HG03354 (cell line): ENCODE data around the gene DLGAP4.

ENCODE experiments used
- ATAC-seq: cut with Tn5 transposase; IDR thresholded peaks from one replicate; pipeline ENCODE4 v1.9.1; 2021; ENCODE audit warnings: mild to moderate bottlenecking; ENCODE audit not compliant: unreplicated experiment, poor library complexity, severe bottlenecking

DLGAP4 gene

DNA sequence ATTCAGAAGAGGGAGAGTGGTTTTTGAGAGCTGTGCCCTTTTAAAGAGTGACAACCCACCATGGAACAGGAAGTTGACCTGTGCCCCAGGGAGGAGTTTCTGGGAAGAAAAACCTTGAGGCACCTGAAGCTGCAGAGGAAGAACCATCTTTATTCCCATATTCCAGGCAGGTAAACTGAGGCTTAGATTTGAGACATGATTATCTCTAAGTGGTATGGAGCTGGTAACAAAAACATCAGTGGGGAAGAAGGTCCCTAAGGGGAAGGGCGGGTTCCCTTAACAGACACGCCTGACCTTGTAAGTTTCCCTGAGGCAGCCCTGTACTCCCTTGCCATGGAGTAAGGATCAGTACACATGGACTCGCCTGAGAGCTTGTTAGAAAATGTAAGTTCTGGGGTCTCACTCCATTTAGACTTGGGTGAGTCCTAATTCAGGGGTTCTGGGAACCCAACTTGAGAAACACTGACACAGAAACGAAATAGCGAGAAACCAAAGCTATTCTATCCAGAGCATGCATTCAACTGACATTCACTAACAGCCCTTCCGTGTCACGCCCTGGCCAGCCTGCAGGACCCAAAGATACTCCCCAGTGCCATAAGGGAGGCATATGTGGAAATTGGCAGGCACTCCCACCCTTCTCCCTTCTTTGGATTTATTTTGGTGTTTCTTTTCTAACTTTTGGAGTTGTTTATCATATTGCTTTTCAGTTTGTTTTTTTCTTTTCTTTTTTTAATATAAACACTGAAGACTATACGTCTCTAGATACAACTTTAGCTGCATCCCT, 90.9 kb downstream of the DLGAP4 start:
- ATAC-seq: no peak

DNA sequence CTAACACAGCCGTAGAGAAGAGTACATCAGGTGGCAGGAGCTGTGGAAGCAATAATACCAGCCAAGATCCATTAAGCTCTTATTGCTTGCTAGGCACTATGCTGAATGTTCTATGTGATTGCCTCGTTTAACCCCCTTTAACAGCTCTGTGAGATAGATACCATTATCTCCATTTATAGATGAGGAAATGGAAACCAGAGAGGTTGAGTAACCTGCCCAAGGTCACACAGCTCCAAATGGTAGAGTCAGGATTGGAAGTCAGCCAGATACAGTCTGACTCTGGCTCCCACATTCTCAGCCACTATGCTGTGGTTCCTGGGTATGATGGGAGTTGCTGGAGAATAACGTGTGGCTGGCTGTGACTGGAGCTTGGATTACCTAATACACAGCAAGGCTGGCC, 92.4 kb downstream of the DLGAP4 start:
- ATAC-seq: no peak

DNA sequence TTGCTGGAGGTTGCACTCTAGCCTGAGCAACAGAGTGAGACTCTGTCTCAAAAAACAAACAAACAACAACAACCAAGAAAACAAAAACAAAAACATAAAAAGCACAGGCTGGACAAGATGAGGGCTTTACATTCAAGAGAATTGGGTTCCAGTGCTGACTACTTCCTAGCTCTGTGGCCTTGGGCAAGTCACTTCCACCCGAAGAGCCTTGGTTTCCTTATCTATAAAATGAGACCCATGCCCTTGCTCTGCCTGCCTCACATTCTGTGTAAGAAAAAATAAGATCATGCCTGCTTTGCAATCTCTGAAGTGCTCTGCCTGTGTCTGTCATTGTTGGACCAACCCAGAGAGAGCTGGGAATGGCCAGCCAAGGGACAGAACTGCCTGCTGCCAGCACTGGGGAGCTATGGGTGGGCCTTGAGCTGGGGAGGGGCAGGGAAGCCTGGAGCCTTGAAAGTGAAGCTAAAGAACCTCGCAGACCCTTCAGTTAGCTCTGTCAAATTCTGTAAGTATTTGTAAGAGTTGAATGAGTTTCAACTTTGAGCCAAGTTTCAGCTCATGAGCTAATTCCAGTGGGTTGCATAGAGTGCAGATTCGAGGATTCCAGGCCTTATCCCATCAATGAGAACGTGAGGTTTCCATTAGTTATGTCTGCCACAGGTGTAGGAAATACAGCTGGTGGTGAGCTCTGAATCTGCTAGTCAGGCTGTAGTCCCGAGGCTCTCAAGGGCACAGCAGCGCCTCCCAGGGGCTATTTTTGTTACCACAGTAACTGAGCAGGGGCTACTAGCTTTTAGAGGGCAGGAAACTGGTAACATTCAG, 93.2 kb downstream of the DLGAP4 start:
- ATAC-seq: no peak

DNA sequence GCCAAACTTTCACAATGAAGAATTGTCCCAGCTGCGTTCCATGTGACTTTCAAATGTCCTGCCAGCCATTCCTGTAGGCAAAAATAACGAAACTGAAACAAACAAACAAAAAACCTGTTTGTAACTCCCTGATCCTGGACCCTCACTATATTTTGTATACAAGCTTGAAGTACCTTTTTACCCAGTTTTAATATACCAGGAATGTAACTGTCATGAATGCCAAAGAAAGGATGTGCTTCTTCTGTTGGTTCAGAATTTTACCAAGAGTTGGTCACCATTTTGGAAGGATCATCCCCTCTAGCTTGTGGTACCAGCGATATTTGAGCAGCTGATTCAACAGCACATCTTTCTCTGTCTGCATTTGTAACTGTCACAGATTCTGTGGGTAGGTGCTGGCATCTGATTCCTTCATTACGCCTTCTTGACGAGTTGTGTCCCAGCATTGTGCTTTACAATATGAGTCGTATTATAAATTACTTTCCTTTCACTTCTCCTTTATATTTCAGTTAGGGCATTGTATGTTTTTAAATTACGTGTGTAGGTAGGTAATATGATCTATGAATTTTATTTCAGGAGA, 93.9 kb downstream of the DLGAP4 start:
- ATAC-seq: no peak

DNA sequence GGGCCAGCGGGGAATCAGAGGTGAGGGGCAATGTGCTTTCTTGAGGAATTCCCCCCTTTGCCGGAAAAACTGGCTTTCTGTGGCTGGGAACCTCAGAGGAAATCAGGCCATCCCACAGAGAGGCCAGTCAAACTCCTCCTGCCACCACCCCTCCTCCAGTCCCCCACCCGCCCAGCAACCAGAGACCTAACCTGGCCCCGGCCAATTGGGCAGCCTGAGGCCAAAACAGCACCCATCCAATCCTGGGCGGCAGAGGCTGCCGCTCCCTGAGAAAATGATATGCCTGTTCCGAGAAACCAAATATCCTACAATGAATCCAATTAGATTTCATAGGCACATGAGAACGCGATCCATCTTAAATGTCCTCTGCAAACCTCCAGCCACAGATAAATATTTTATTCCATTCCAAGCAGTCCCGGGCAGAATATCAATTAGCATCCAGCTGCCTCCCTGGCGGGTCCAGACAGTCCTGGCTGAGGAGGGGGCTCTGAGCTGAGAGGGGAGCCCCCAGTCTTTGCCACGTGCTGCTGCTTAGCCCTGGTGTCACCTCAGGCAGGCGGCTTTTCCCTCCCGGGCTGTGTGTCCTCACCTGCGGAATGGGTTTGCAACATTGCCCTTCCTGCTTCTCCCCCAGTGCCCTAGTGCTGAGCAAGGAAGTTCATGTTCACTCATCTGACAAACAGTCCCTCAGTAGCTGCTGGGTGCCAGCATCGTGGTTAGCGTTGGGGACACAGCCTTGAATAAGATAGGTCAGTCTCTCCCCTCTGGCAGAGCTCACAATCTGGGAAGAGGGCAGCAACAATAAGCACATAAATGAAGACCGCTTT, 95.0 kb downstream of the DLGAP4 start:
- ATAC-seq: no peak

DNA sequence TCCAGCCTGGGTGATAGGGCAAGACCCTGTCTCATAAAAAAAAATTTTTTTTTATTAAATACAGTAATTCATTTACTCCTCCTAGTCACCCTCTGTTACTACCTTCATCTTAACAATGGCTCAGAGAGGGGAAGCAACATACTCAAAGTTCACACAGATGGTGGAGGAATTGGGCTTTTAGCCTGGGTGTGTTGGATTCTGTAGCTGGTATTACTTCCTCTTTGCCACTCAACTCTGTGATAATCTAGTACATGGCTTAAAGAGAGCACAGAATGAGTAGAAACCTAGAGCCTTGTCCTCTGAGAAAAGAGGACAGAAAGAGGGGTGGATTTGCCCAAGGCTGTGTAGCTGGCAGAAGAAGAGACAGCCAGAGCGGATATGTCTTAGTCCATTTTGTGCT, 96.6 kb downstream of the DLGAP4 start:
- ATAC-seq: no peak

DNA sequence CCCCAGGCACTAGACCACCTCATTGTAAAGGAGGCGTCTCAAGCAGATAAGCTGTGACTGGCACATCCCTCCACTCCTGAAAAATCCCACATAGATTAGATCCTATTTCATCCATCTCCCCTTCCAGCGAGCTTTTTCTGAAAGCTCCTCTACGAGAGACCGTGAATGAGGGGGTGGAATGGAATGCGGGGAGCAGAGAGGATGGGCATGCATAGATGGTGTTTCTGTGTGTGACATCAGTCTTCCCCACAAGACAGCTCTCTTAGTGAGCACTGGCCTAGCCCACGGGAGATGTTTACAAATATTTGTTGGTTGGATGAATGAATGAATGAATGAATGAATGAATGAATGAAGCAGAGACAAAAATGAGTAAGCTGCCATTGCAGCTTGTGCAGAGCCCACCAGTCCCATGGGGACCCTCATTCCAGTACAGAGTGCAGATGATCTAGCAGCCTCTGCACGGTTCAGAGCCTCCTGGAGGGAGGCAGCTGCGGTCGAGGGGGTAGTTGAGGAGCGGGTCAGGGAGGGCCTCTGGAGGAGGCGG, 98.4 kb downstream of the DLGAP4 start:
- ATAC-seq: no peak

DNA sequence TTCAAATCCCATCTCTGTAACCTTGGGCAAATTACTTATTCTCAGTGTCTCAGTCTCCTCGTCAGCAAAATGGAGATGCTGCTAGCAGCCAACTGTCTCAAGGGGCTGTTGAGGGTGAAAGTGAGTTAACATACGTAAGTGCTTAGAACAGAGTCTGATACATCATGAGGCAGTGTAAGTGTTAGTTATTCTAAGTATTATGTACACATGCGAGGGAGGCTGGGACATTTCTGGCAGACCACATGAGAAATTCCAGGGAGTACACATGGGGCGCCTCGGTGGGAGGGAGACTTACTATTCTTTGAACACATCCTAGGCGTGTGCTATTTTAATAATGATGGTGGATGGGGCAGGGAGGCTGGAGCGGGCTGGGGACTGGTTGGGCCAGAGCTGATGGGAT, 99.1 kb downstream of the DLGAP4 start:
- no peak for ATAC-seq

DNA sequence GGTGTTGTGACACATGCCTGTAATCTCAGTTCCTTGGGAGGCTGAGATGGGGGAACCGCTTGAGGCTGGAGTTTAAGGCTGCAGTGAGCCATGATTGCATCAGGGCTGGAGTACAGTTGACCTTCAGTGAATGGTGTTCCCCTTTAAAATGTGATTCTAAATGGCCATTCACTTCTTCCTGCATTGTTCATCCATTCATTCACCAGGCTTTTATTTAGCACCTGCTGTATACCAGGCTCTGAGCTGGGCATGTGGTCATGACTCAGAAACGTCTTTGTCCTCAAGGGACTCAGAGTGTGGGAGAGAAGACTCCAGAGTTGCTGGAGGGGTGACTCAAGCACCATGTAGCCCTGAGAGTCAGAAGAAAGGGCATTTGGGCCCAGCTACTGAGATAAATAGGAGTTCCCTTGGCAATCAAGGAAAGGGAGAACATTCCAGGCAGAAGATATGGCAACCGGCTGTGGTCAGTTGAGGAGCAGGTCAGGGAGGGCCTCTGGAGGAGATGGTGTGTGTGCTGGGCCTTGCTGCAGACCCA, 101.1 kb downstream of the DLGAP4 start:
- ATAC-seq: no peak

DNA sequence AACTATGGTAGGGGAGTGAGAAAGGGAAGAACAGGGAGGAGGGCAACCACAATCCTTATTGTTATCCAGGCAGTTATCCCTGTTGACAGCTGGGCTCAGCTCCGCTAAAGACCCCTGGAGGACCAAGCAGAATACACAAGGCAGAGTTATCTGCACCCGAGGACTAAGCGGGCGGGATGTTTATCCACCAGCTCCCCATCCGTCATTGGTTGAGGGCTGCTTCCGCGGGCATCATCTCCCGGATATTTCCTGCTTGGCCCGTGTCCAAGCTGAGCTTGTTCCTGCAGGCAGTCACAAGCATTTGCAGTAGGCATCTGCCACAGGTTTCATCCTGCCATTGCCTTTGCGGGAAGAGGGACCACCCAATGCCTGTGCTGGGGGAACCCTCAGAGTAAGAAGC, 102.1 kb downstream of the DLGAP4 start:
- ATAC-seq: no peak

DNA sequence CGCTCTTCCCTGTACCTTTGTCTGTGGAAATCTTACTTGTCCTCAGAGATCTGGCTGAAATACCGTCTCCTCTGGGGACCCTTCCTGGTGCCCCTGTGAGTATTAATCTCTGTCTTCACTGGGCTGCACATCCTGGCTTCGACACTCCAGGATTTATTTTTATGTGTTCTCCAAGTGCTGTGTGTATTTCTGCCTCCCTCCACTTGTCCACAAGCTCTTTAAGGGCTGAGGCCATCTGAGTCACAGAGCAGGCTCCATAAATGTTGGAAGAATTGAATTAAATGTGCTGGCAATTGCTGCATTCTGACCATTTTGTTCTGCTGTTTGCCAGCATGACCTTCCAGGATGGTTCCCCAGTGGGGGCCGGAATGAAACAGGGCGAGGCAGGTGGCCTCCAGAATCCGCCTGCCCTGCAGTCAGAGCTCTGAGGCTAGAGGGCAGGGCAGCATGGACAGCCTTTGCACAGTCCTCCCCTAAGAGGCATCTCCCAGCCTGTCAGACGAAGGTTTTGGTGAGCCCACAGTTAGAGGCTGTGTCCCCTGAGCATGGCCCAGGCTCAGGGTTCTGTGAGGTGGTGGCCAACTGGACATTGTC, 105.8 kb downstream of the DLGAP4 start:
- ATAC-seq: no peak

DNA sequence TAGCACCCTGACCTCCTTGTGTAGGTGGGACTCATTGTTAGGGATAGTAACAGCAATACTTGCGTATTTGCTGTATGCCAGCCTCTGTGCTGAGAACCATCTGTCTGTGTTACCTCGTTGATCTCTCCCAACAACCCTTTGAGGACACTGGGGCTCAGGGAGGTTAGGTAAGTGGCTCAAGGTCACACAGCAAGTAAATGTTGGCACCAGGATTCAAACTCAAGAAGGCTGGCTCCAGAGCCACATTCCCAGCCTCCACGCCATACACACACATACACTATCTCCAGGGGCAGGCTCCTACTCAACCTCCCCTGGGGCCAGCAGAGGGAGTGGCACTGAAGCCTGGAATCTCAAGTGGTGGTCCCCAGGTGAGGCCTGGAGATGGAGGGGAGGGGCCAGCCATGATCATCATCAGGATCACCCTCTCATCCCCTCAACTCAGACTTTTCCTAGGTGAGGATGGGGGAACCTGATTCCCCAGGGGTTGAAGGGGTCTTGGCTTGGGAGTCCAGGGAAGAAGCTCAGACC, 109.4 kb downstream of the DLGAP4 start:
- ATAC-seq: no peak

DNA sequence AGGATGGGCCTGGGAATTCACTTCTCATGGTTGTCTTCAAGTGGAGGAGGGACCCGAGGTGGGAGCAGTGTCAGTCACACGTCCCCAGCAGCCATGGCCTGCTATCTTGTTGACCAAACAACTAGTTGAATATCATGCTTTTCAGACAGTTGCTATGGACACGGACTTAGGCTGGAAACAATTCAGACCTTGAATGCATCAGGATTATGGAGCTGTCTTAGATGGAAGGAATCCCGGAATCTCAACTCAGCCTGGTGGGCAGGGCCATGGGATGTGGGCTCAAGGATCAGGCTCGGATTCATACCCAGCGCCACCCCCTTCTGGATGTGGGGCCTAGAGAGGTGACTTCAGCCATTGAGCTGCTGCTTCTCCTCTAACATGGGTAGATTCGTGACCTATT, 112.6 kb downstream of the DLGAP4 start:
- no peak for ATAC-seq

DNA sequence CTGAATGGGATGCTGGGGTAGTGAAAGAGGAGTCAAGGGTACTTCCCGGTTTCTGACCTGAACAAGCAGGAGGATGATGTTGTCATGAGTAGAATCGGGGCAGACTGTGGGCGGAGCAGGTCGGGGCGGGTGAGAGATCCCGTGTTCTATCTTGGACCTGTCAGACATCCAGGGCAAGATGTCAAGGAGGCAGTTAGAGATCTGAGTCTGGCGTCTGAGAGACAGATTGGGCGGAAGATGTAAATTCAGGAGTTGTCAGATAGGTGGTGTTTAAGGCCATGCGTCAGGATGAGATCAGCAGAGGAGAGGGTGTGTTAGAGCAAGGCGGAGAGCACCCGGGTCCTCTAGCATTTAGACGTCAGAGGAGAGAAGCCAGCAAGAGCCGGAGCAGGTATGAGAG, 115.5 kb downstream of the DLGAP4 start:
- no peak for ATAC-seq

DNA sequence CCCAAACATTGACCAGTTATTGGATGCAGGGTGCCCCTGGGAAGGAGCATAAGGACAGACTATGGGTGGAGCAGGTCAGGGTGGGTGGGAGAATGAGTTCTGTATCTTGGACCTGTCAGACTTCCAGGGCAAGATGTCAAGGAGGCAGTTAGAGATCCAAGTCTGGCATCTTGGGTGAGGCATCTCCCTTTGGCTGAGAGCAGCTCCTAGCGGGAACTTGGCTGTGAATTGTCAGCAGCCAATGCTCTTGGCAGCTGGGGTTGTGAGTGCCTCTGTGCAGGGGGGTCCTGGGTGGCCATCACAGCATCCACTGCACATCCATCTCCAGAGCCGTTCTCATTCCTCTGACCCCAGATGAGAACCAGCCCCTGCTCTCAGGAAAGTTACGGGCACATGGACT, 118.2 kb downstream of the DLGAP4 start:
- no peak for ATAC-seq

DNA sequence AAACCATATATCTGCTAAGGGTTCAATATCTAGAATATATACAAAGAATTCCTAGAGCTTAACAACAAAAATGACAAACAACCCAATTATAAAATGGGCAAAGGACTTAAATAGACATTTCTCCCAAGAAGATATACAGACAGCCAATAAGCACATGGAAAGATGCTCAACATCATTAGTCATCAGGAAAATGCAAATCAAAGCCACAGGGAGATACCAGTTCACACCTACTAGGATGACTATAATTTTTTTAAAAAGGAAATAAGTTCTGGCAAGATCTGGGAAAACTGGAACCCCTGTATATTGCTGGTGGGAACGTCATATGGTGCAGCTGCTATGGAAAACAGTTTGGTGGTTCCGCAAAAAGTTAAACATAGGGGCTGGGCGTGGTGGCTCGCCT, 119.0 kb downstream of the DLGAP4 start:
- no peak for ATAC-seq

DNA sequence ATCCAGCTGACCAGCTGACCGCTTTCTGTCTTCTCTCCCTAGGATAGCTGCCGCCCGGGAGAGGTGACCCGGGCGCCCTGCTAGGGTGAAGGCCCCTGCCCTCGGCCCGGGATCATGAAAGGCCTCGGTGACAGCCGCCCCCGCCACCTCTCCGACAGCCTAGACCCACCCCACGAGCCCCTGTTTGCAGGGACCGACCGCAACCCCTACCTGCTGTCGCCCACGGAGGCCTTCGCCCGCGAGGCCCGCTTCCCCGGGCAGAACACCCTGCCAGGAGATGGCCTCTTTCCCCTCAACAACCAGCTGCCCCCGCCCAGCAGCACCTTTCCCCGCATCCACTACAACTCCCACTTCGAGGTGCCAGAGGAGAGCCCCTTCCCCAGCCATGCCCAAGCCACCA, 125.5 kb downstream of the DLGAP4 start:
- no peak for ATAC-seq

DNA sequence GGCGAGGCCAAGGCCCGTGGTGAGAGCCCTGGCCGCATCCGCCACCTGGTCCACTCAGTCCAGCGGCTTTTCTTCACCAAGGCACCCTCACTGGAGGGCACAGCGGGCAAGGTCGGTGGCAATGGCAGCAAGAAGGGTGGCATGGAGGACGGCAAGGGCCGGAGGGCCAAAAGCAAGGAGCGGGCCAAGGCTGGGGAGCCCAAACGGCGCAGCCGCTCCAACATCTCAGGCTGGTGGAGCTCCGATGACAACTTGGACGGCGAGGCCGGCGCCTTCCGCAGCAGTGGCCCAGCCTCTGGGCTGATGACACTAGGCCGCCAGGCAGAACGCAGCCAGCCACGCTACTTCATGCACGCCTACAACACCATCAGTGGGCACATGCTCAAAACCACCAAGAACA, 126.0 kb downstream of the DLGAP4 start:
- ATAC-seq: no peak

DNA sequence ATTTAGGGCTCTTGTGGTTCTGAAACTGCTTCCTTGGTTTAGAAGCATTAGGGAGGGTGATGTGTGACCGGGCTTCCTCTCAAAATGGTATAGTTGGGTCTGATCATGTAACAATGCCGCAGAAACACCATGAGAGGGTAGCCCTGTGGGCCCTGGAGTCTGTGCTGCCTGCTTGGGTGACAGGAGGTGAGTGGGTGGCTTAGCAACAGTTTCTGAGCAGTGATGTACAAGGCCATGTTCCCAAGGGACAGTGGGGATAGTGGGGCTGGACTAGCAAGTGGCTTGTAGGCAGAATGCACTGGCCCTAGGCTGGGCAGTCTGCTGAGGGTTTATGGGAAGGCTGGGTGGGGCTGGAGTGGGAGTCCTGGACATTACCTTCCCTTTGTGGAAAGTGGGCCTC, 128.2 kb downstream of the DLGAP4 start:
- ATAC-seq: no peak
